H1 (cell line): ENCODE results near the gene MRPS27. TPM values are rescaled to one million over a fixed set of nuclear protein-coding genes. Genes with fewer than 3 reads are reported as not detected.

ENCODE experiments used
- CTCF ChIA-PET: fragments of 300-600 bp; sonication (Branson Sonifier 250); formaldehyde crosslinking; loops from one replicate; lab custom pipeline; 2021; ENCODE audit not compliant: partially characterized antibody; lab: Charles Lee
- POLR2A ChIA-PET: fragments of 300-600 bp; sonication (Branson Sonifier 250); formaldehyde crosslinking; loops from one replicate; lab custom pipeline; 2021; ENCODE audit warnings: inconsistent platforms; ENCODE audit not compliant: partially characterized antibody; lab: Charles Lee
- DNase-seq, 2 experiments: peaks; one replicate each; pipeline versions ENCODE4 v3.0.0 to v3.0.0-alpha.2; 2010 to 2022; ENCODE audit warnings: low spot score in 2 of 2, low read depth in 1 of 2, mixed read lengths in 1 of 2
- FAIRE-seq: peaks from 2 replicates; lab custom pipeline; 2011; peaks lifted over from hg19 to GRCh38; lab: Jason Lieb, UNC
- H2AFZ ChIP-seq: 2 replicates; pipeline ENCODE4 v1.8.1; 2012; ENCODE audit warnings: low read length, inconsistent platforms
- H2AK5ac ChIP-seq: 2 replicates; pipeline ENCODE4 v1.6.1; 2013; ENCODE audit warnings: low read depth, low read length
- H2BK120ac ChIP-seq: replicated peaks from 2 replicates; pipeline ENCODE3; 2013; ENCODE audit warnings: low read depth, low read length, inconsistent platforms
- H2BK12ac ChIP-seq: 2 replicates; pipeline ENCODE4 v1.6.1; 2013; ENCODE audit warnings: low read depth, low read length
- H2BK15ac ChIP-seq: 2 replicates; pipeline ENCODE4 v1.6.1; 2013; ENCODE audit warnings: low read length
- H2BK20ac ChIP-seq: 2 replicates; pipeline ENCODE4 v1.6.1; 2013; ENCODE audit warnings: low read length
- H2BK5ac ChIP-seq: 2 replicates; pipeline ENCODE4 v1.6.1; 2013; ENCODE audit warnings: low read depth, low read length
- H3K14ac ChIP-seq: 2 replicates; pipeline ENCODE4 v1.6.1; 2013; ENCODE audit warnings: inconsistent platforms; ENCODE audit not compliant: insufficient read length
- H3K18ac ChIP-seq: 2 replicates; pipeline ENCODE4 v1.6.1; 2013; ENCODE audit warnings: low read length; ENCODE audit errors: extremely low read depth
- H3K23ac ChIP-seq: 2 replicates; pipeline ENCODE4 v1.6.1; 2013; ENCODE audit warnings: inconsistent platforms; ENCODE audit not compliant: insufficient read length
- H3K23me2 ChIP-seq: 2 replicates; pipeline ENCODE4 v1.6.1; 2013; ENCODE audit warnings: low read depth, low read length
- H3K27ac ChIP-seq: 2 replicates; pipeline ENCODE4 v1.6.1; 2011; ENCODE audit warnings: low read depth, low read length, inconsistent platforms
- H3K27me3 ChIP-seq, 4 experiments: replicated peaks in 1 of 4; 1 replicate in 1 of 4; 2 replicates in 3 of 4; pipeline versions ENCODE4 v1.6.1 to v1.8.1; 2011 to 2013; ENCODE audit warnings: low read length in 3 of 4, mild to moderate bottlenecking in 3 of 4, inconsistent platforms in 2 of 4, mixed read lengths in 2 of 4, moderate library complexity in 1 of 4; ENCODE audit not compliant: control insufficient read depth in 3 of 4, insufficient read depth in 3 of 4; ENCODE audit errors: extremely low read depth in 1 of 4
- H3K36me3 ChIP-seq, 4 experiments: 2 replicates each; pipeline versions ENCODE4 v1.6.1 to v1.8.1; 2011 to 2013; ENCODE audit warnings: mild to moderate bottlenecking in 4 of 4, low read length in 3 of 4, moderate library complexity in 2 of 4, control low read depth in 1 of 4, inconsistent platforms in 1 of 4; ENCODE audit not compliant: insufficient read depth in 4 of 4, control insufficient read depth in 2 of 4
- H3K4ac ChIP-seq: replicated peaks from 2 replicates; pipeline ENCODE3; 2013; ENCODE audit warnings: low read length, low read depth, mixed read lengths, inconsistent platforms; ENCODE audit not compliant: insufficient read length
- H3K4me1 ChIP-seq, 4 experiments: replicated peaks in 1 of 4; 1 replicate in 1 of 4; 2 replicates in 3 of 4; pipeline versions ENCODE4 v1.6.1 to v1.8.1; 2011 to 2013; ENCODE audit warnings: low read length in 3 of 4, inconsistent platforms in 2 of 4, mixed read lengths in 1 of 4; ENCODE audit not compliant: insufficient read depth in 4 of 4, control insufficient read depth in 3 of 4
- H3K4me2 ChIP-seq, 2 experiments: 2 replicates each; pipeline versions ENCODE4 v1.6.1 to v1.8.1; 2011 to 2013; ENCODE audit warnings: low read depth in 2 of 2, low read length in 2 of 2, control low read depth in 1 of 2, inconsistent platforms in 1 of 2, mild to moderate bottlenecking in 1 of 2; ENCODE audit not compliant: insufficient read depth in 1 of 2
- H3K4me3 ChIP-seq, 4 experiments: fragments of 200-600, 300-600 bp in 1 of 4; sonication (generic), shearing (Covaris generic), sonication (Bioruptor Twin) in 1 of 4; 2 replicates each; pipeline versions ENCODE4 v1.5.1 to v1.8.1; 2011 to 2016; ENCODE audit warnings: low read length in 4 of 4, low read depth in 3 of 4, control low read depth in 2 of 4, inconsistent platforms in 2 of 4, mild to moderate bottlenecking in 2 of 4, mixed read lengths in 1 of 4, moderate library complexity in 1 of 4; ENCODE audit not compliant: insufficient read depth in 2 of 4; ENCODE audit errors: extremely low read depth in 1 of 4
- H3K56ac ChIP-seq: replicated peaks from 2 replicates; pipeline ENCODE3; 2013; ENCODE audit warnings: low read depth, mild to moderate bottlenecking, mixed read lengths, low read length, inconsistent platforms; ENCODE audit not compliant: insufficient read length
- H3K79me1 ChIP-seq: 2 replicates; pipeline ENCODE4 v1.6.1; 2013; ENCODE audit warnings: low read depth, low read length, control low read depth
- H3K79me2 ChIP-seq, 2 experiments: 2 replicates each; pipeline versions ENCODE4 v1.6.1 to v1.8.1; 2012 to 2013; ENCODE audit warnings: low read length in 2 of 2, mild to moderate bottlenecking in 2 of 2, inconsistent platforms in 1 of 2; ENCODE audit not compliant: insufficient read depth in 2 of 2, control insufficient read depth in 1 of 2
- H3K9ac ChIP-seq, 4 experiments: replicated peaks in 1 of 4; 1 replicate in 1 of 4; 2 replicates in 3 of 4; pipeline versions ENCODE4 v1.6.1 to v1.8.1; 2011 to 2013; ENCODE audit warnings: low read depth in 3 of 4, low read length in 3 of 4, control low read depth in 2 of 4, mild to moderate bottlenecking in 2 of 4, moderate library complexity in 2 of 4, inconsistent platforms in 1 of 4; ENCODE audit errors: extremely low read depth in 1 of 4
- H3K9me3 ChIP-seq, 2 experiments: 2 replicates each; pipeline versions ENCODE4 v1.6.1 to v1.8.1; 2012 to 2013; ENCODE audit warnings: mild to moderate bottlenecking in 2 of 2, moderate library complexity in 2 of 2, control low read depth in 1 of 2, inconsistent platforms in 1 of 2, low read depth in 1 of 2, low read length in 1 of 2, mixed read lengths in 1 of 2; ENCODE audit not compliant: insufficient read depth in 2 of 2
- H4K20me1 ChIP-seq, 2 experiments: replicated peaks in 1 of 2; 2 replicates each; pipeline versions ENCODE3 to v1.8.1; 2011 to 2013; ENCODE audit warnings: inconsistent platforms in 2 of 2, low read length in 2 of 2, mild to moderate bottlenecking in 1 of 2; ENCODE audit not compliant: insufficient read depth in 2 of 2, control insufficient read depth in 1 of 2
- H4K5ac ChIP-seq: 2 replicates; pipeline ENCODE4 v1.6.1; 2013; ENCODE audit warnings: low read length, low read depth, mixed read lengths, inconsistent platforms; ENCODE audit not compliant: insufficient read length
- H4K8ac ChIP-seq: 2 replicates; pipeline ENCODE4 v1.8.0; 2013; ENCODE audit warnings: mild to moderate bottlenecking, moderate library complexity, low read length, inconsistent platforms; ENCODE audit not compliant: insufficient read depth; ENCODE audit errors: extremely low read depth
- H4K91ac ChIP-seq: replicated peaks from 2 replicates; pipeline ENCODE3; 2013; ENCODE audit warnings: low read length, mixed read lengths, inconsistent platforms; ENCODE audit not compliant: insufficient read length
- CBX8 ChIP-seq: fragments of 300-800, 300-1000 bp; sonication (generic); IDR thresholded peaks from 2 replicates; pipeline ENCODE4 v1.7.1; 2016; ENCODE audit warnings: low read depth, low read length, borderline replicate concordance
- MAFK ChIP-seq: IDR thresholded peaks from 2 replicates; pipeline ENCODE4 v1.6.1; 2012; ENCODE audit warnings: low read depth, mild to moderate bottlenecking, improper control_type of control experiment, low read length
- POLR2AphosphoS5 ChIP-seq: IDR thresholded peaks from 2 replicates; pipeline ENCODE4 v1.6.1; 2011; ENCODE audit warnings: low read depth, low read length
- POU5F1 ChIP-seq: IDR thresholded peaks from 2 replicates; pipeline ENCODE4 v1.6.1; 2011; ENCODE audit warnings: low read depth, mild to moderate bottlenecking, low read length, moderate library complexity
- RNF2 ChIP-seq: fragments of 200-900, 300-1000 bp; sonication (generic); IDR thresholded peaks from 2 replicates; pipeline ENCODE4 v1.7.1; 2016; ENCODE audit warnings: borderline replicate concordance, low read depth, mild to moderate bottlenecking, antibody characterized with exemption, low read length; ENCODE audit not compliant: poor library complexity, severe bottlenecking; ENCODE audit errors: missing control alignments
- SAP30 ChIP-seq: fragments of 300-600 bp; sonication (generic); IDR thresholded peaks from 2 replicates; pipeline ENCODE4 v1.7.1; 2012; ENCODE audit warnings: low read length, moderate library complexity, mild to moderate bottlenecking, inconsistent platforms; ENCODE audit not compliant: insufficient read depth, insufficient replicate concordance
- TAF1 ChIP-seq: IDR thresholded peaks from 2 replicates; pipeline ENCODE4 v1.6.1; 2011; ENCODE audit warnings: mild to moderate bottlenecking, low read depth, low read length
- TBP ChIP-seq: IDR thresholded peaks from 2 replicates; pipeline ENCODE4 v1.6.1; 2011; ENCODE audit warnings: low read depth, low read length, improper control_type of control experiment
- WGBS, 2 experiments: shearing (Covaris generic) in 1 of 2; methylation state at CpG; one replicate each; pipeline versions ENCODE4 v1.1.6 to v1.1.7; 2013 to 2015; ENCODE audit warnings: low lambda C conversion rate in 2 of 2, mixed read lengths in 2 of 2, inconsistent platforms in 1 of 2, low coverage in 1 of 2, missing lambda C conversion rate in 1 of 2; ENCODE audit not compliant: insufficient replicate concordance in 2 of 2, insufficient coverage in 1 of 2, insufficient read length in 1 of 2; ENCODE audit errors: extremely low coverage in 1 of 2, missing lambda C conversion rate in 1 of 2; 5-methylcytosine and 5-hydroxymethylcytosine counted together
- polyA plus RNA-seq, 7 experiments: library from polyadenylated mRNA; depleted of rRNA in 3 of 7; stranded (reverse) in 5 of 7; unstranded in 2 of 7; fragments of >200 nt in 5 of 7; fragments of 200-250 nt in 2 of 7; gene quantifications; 1 replicate in 5 of 7; 2 replicates in 1 of 7; 4 replicates in 1 of 7; pipeline versions ENCODE4 v1.2.1 to v1.2.3, GENCODE V29; 2011 to 2013; ENCODE audit warnings: missing spikeins in 2 of 7, mixed read lengths in 2 of 7
- total RNA-seq: library from RNA; stranded (reverse); fragmentation: NEBNext Ultra II Directional; extraction: Animal tissue kit (Norgen Biotek cat#: 25700); gene quantifications from 2 replicates; pipeline ENCODE4 v1.2.1, GENCODE V29; 2021
- TF ChIP-seq, protein P1 (sequence below): IDR thresholded peaks from 2 replicates; pipeline ENCODE4 v1.6.1; 2011; ENCODE audit warnings: low read length, improper control_type of control experiment

The MRPS27 gene
- total and polyA plus RNA-seq, 2 of the 8 experiments (the other 6 are each of a cell fraction or from before 2014, with no cell fraction given) = 93.2 to 102 TPM

- DNase-seq (no peak), FAIRE-seq (no peak)
- Histone ChIP-seq H3K23ac (no peak overlapping the region), H3K9me3 (no peaks in the 10 kb centered on the region), H3K79me1 (no peaks in the 10 kb centered on the region), H2BK15ac (no peak overlapping the region), H3K9ac (no peak overlapping the region), H2AFZ (no peak overlapping the region), H3K79me2 (no peaks in the 10 kb centered on the region), H3K18ac (no peak overlapping the region), H3K14ac (no peak overlapping the region), H4K5ac (no peak overlapping the region), H2BK20ac (no peak overlapping the region), H2AK5ac (no peak overlapping the region), H3K27ac (no peak overlapping the region), H3K4me1 (peaks cover 3 to 11% (median 6%) of the 10 kb centered on the region in 4 experiments; a peak in 5 of 7 replicates), H3K56ac (no peak overlapping the region), H3K4ac (no peak overlapping the region), H2BK12ac (no peak overlapping the region), H3K36me3 (peaks cover 4 to 40% (median 19%) of the 10 kb centered on the region in 4 experiments; a peak in 7 of 8 replicates), H3K4me2 (no peak overlapping the region), H2BK5ac (no peak overlapping the region), H3K27me3 (peaks cover 0 to 2% (median 0%) of the 10 kb centered on the region in 4 experiments; a peak in 1 of 7 replicates), H4K20me1 (peaks cover 0 to 3% of the 10 kb centered on the region in 2 experiments), H2BK120ac (no peak overlapping the region), H4K91ac (no peak overlapping the region), H3K23me2 (no peaks in the 10 kb centered on the region; the same call in 1 of the 2 replicates), H3K4me3 (no peak overlapping the region), H4K8ac (no peak overlapping the region)
- WGBS, 2 experiments = 98% methylated on average over 3 of the region's 3 CpGs; no CpG with 5 or more reads in 1 of the 2 experiments
- CTCF ChIA-PET = interaction anchor here (0.9 to 2.2 kb wide), 4 partner anchors 17 to 72 kb away, joined by 3 to 8 read pairs (median 4); no protein-coding TSS in a partner anchor
- POLR2A ChIA-PET = interaction anchor here (0.7 to 1.7 kb wide), 2 partner anchors 9 to 100 kb away, joined by 3 to 4 read pairs; no protein-coding TSS in a partner anchor
- TF ChIP-seq CBX8 (no peak), MAFK (no peak), SAP30 (no peak), POU5F1 (no peak), TBP (no peak), RNF2 (no peak), POLR2AphosphoS5 (no peak), TAF1 (no peak)
- TF ChIP-seq, protein P1, sequence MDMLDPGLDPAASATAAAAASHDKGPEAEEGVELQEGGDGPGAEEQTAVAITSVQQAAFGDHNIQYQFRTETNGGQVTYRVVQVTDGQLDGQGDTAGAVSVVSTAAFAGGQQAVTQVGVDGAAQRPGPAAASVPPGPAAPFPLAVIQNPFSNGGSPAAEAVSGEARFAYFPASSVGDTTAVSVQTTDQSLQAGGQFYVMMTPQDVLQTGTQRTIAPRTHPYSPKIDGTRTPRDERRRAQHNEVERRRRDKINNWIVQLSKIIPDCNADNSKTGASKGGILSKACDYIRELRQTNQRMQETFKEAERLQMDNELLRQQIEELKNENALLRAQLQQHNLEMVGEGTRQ = no peak
Observed at GRCh38 chr5:72208324-72208926, 111.6 kb downstream of the MRPS27 start.
